GM03348 (cell line): ENCODE results near the gene RUNDC3A.

Source experiments
- DNase-seq: peaks from one replicate; pipeline ENCODE4 v3.0.0; 2012; ENCODE audit warnings: low spot score

RUNDC3A gene

DNA sequence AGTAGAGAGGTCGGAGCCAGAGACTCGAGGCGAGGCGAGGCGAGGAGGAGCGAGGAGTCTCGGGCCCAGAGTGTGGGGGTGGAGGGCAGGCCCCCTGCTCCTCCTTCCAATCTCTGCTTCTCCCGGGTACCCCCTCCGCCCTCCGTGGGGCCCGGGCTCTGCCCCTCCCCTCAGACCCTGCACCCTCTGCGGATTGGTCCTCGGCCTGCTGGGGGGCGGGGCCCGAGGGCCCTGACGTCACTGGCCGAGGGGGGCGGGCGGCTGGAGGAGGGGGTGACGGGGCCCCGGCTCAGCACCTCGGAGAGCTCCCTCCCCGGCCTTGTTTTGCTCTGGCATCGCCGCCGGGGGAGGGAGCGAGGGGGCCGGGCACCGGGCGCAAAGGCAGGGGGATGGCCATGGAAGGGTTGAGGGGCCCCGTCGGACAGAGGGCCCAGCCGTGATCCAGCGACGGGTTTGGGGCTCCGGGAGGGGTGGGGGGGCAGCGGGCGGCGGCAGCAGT lies at the start of gene RUNDC3A:
Gene RUNDC3A, plus strand, starts transcription at position 282 of the 499 bp plus-strand sequence. CDS start 232 bp downstream, outside the sequence.
- peak; percentile 98 for DNase-seq

GRCh38 chr17:44258811-44259351 lies 49.5 kb upstream of the RUNDC3A start:
- no peak for DNase-seq

DNA sequence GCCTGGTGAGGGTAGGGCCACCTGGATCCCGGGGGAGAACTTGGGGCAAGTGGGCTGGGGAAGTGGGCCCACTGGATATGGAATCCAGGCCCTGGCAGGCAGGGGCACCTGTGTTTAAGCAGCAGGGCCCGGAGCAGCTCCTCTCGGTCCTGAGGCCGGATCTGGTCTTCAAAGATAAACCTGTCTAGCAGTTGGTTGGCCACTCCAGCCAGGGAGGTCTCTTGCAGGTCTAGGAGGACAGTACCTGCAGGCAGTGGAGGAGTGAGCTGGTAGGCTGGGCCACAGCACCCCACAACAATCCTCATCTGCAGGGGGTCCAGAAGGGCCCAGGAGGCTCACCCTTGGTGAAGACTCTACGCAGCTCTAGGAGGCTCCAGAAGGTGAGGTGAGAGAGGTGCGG lies 48.1 kb upstream of the RUNDC3A start:
- no peak for DNase-seq

DNA sequence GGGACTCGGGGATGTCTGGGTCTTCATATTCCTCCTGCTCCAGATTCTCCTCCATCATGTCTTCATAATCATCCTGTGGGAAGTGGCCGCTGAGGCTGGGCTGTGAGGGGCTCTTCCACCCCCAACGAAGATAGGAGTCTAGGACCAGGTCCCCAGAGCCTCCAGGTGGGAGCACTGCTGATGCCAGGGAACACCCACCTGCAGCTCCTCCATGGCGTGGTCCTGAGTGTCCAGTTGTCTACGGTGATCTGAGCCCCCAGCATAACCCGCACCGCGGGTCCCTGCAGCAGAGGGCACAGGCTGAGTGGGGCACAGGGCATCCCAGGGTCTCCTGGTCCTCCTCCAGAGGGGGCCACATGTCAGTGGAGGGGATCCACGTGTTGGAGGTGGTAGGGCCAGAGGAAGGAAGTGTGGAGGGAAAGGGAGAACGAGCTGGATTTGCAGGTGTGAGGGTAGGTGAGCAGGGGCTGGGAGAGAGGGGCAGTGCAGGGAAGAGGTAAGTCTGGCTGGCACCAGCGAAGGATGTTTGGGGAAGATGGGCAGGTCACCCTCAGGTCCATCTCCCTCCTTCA lies 45.7 kb upstream of the RUNDC3A start:
- no peak for DNase-seq

GRCh38 chr17:44263345-44263902 lies 45.0 kb upstream of the RUNDC3A start:
- DNase-seq, result no peak

- no peak for DNase-seq
These were observed 41.8 kb upstream of the RUNDC3A start for GRCh38 chr17:44266402-44267164.

GRCh38 chr17:44267165-44267455 lies 41.3 kb upstream of the RUNDC3A start:
- no peak for DNase-seq

- DNase-seq, result no peak
These were observed 40.4 kb upstream of the RUNDC3A start, which contains the start of gene SLC4A1 for GRCh38 chr17:44267818-44268490. TSS of gene SLC4A1 (minus strand) at chr17:44268135. CDS start at chr17:44262866, 5,269 bp downstream.

- DNase-seq, result no peak
These were observed 39.5 kb upstream of the RUNDC3A start for GRCh38 chr17:44268709-44269534.

- no peak for DNase-seq
These were observed 38.7 kb upstream of the RUNDC3A start for GRCh38 chr17:44269535-44270240.

GRCh38 chr17:44272321-44272951 lies 36.0 kb upstream of the RUNDC3A start:
- no peak for DNase-seq

GRCh38 chr17:44272954-44273353 lies 35.4 kb upstream of the RUNDC3A start:
- DNase-seq, result no peak

GRCh38 chr17:44273607-44274006 lies 34.8 kb upstream of the RUNDC3A start:
- no peak for DNase-seq

- DNase-seq, result no peak
These were observed 30.4 kb upstream of the RUNDC3A start for GRCh38 chr17:44277976-44278375.

DNA sequence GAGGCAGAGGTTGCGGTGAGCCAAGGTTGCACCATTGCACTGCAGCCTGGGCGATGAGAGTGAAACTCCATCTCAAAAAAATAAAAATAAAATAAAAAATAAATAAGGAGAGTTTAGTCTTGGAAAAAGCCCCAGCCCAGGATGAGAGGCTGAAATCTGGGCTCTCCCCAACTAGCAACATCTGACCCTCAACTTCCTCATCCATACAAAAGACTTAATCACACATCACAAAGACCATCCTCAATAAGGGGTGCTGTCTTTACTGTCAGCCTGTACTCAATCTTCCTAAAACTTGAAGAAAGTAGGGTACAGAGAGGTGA lies 29.1 kb upstream of the RUNDC3A start:
- no peak for DNase-seq

- peak; percentile 82 for DNase-seq
These were observed 28.6 kb upstream of the RUNDC3A start for GRCh38 chr17:44279666-44280391.

DNA sequence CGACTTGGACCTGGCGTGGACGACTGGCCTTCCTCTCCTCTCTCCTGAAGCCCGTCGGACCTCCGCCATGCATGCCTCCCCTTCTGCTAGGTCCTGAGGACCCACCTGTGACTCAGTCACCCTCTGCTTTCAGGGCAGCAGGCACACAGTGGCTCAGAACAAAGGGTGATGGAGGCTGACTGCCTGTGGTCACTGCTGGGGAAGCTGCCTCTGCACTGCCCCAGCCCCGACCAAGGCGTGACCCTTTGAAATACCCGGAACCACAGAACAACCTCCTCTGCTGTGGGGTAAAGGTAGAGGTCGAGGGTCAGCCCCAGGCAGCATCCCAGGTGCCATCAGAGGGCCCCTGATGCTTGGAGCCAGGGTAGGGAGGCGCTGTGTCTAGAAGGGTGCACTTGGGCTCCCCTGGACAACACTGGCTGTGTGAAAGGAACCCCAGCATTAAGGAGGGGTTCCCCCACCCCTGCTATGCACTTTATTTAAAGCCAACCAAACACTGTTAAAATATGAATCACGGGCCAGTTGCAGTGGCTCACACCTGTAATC lies 27.9 kb upstream of the RUNDC3A start:
- no peak for DNase-seq

DNA sequence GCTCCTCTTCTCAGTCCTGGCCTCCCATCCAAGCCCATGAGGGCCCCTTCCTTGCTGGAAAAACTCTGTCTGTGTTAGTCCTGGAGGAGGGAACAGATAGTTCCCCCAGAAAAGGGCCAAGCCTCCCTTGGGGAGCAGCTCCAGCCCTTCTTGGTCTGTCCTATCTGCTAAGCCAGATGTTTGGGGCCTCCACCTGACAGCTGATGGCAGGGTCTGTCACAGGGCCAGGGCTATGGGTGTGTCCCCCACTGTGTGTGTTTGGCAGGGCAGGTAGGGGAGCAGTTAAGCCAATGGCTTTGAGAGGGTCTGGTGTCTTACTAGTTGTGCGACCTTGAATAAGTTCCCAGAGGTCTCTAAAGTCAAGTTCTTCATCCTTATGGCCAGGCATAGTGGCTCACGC lies 26.8 kb upstream of the RUNDC3A start:
- DNase-seq, result no peak

DNA sequence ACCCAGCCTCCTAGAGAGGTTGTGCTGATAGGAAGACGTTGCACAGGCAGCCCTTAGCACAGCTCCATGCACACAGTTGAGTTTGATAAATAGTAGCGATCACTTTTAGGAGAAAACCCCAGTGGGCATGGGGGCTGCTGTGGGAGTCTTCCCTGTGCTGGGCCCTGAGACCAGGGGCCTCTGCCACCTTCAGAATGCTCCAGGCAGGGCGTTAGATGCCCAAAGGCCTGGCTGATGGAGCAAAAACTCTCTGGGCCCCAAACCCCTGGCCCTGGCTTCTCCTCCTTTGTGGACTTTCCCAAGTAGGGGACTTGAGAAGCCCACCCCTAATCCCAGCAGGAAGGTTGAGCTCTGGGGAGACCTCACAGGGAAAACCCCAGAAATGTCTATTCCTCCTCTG lies 26.1 kb upstream of the RUNDC3A start:
- DNase-seq, result no peak
